ENCODE measurements around the gene UBAC2. TPM values are rescaled to one million over a fixed set of nuclear protein-coding genes. Genes with fewer than 3 reads are reported as not detected.

The UBAC2 gene
- polyA plus RNA-seq, 1 experiment: 71.4 TPM

GRCh38 chr13:99276706-99277105 lies 76.1 kb downstream of the UBAC2 start:
- no peaks in the 10 kb centered on the region for H3K9me3 ChIP-seq (ENCODE audit: control insufficient read depth, insufficient read depth, low read length)
- no peak overlapping the region for H3K4me3 ChIP-seq (ENCODE audit: low read depth, low read length)
- DNase-seq (ENCODE audit: low read depth, low spot score): no peak
- CTCF ChIA-PET: interaction anchor here (15.0 kb wide), 1 partner anchor 162 kb away, joined by 767 read pairs; no protein-coding TSS in a partner anchor
- POLR2A ChIA-PET: no interaction called here
- TF ChIP-seq CTCF (IDR thresholded peaks at IDR 0.05; ENCODE audit: low read depth, low read length): no peak
- no peak overlapping the region for H3K27ac ChIP-seq (ENCODE audit: low read depth, low read length)
- H3K27me3 ChIP-seq (ENCODE audit: control insufficient read depth, insufficient read depth, low read length): no peaks in the 10 kb centered on the region

- Histone ChIP-seq H3K9me3 (ENCODE audit: control insufficient read depth, insufficient read depth, low read length) (no peaks in the 10 kb centered on the region), H3K27me3 (ENCODE audit: control insufficient read depth, insufficient read depth, low read length) (no peaks in the 10 kb centered on the region), H3K4me3 (ENCODE audit: low read depth, low read length) (no peak overlapping the region), H3K27ac (ENCODE audit: low read depth, low read length) (no peak overlapping the region)
- ChIA-PET POLR2A (no interaction called here), CTCF (interaction anchor here (0.6 to 4.0 kb wide), 4 partner anchors 7 to 159 kb away, joined by 3 to 33 read pairs (median 12); no protein-coding TSS in a partner anchor)
- no peak for DNase-seq (ENCODE audit: low read depth, low spot score)
- TF ChIP-seq CTCF (IDR thresholded peaks at IDR 0.05; ENCODE audit: low read depth, low read length): no peak
These were observed 77.0 kb downstream of the UBAC2 start for GRCh38 chr13:99277629-99278028.

GRCh38 chr13:99278200-99278599 lies 77.5 kb downstream of the UBAC2 start:
- DNase-seq (ENCODE audit: low read depth, low spot score): no peak
- no peaks in the 10 kb centered on the region for H3K27me3 ChIP-seq (ENCODE audit: control insufficient read depth, insufficient read depth, low read length)
- H3K27ac ChIP-seq (ENCODE audit: low read depth, low read length): no peak overlapping the region
- no peak overlapping the region for H3K4me3 ChIP-seq (ENCODE audit: low read depth, low read length)
- ChIA-PET CTCF (interaction anchor here (0.6 to 4.0 kb wide), 4 partner anchors 8 to 159 kb away, joined by 3 to 33 read pairs (median 12); no protein-coding TSS in a partner anchor), POLR2A (no interaction called here)
- TF ChIP-seq CTCF (IDR thresholded peaks at IDR 0.05; ENCODE audit: low read depth, low read length): no peak
- no peaks in the 10 kb centered on the region for H3K9me3 ChIP-seq (ENCODE audit: control insufficient read depth, insufficient read depth, low read length)

- no peaks in the 10 kb centered on the region for H3K27me3 ChIP-seq (ENCODE audit: control insufficient read depth, insufficient read depth, low read length)
- no peak for TF ChIP-seq CTCF (IDR thresholded peaks at IDR 0.05; ENCODE audit: low read depth, low read length)
- no peak for DNase-seq (ENCODE audit: low read depth, low spot score)
- no peak overlapping the region for H3K27ac ChIP-seq (ENCODE audit: low read depth, low read length)
- no peaks in the 10 kb centered on the region for H3K9me3 ChIP-seq (ENCODE audit: control insufficient read depth, insufficient read depth, low read length)
- ChIA-PET CTCF (interaction anchor here (1.6 to 4.0 kb wide), 3 partner anchors 9 to 158 kb away, joined by 7 to 33 read pairs (median 18); no protein-coding TSS in a partner anchor), POLR2A (no interaction called here)
- H3K4me3 ChIP-seq (ENCODE audit: low read depth, low read length): no peak overlapping the region
These were observed 78.2 kb downstream of the UBAC2 start for GRCh38 chr13:99278843-99279242.

GRCh38 chr13:99279637-99280036 lies 79.0 kb downstream of the UBAC2 start:
- Histone ChIP-seq H3K9me3 (ENCODE audit: control insufficient read depth, insufficient read depth, low read length) (no peaks in the 10 kb centered on the region), H3K4me3 (ENCODE audit: low read depth, low read length) (no peak overlapping the region), H3K27ac (ENCODE audit: low read depth, low read length) (no peak overlapping the region), H3K27me3 (ENCODE audit: control insufficient read depth, insufficient read depth, low read length) (no peaks in the 10 kb centered on the region)
- no peak for DNase-seq (ENCODE audit: low read depth, low spot score)
- no peak for TF ChIP-seq CTCF (IDR thresholded peaks at IDR 0.05; ENCODE audit: low read depth, low read length)
- POLR2A ChIA-PET: no interaction called here
- CTCF ChIA-PET: interaction anchor here (3.8 to 4.0 kb wide), 2 partner anchors 9 to 13 kb away, joined by 18 to 33 read pairs; no protein-coding TSS in a partner anchor

Measured in AG04450 (cell line).